NT2/D1 (cell line): ENCODE measurements around the gene NOL4L.

Source experiments
- SUZ12 ChIP-seq: IDR thresholded peaks from 2 replicates; pipeline ENCODE4 v1.6.1; 2011; ENCODE audit not compliant: insufficient read length, insufficient read depth; ENCODE audit errors: extremely low read depth
- YY1 ChIP-seq: IDR thresholded peaks from 2 replicates; pipeline ENCODE4 v1.6.1; 2011; ENCODE audit not compliant: insufficient read length, insufficient read depth
- ZNF274 ChIP-seq: IDR thresholded peaks from 2 replicates; pipeline ENCODE4 v1.6.1; 2011; ENCODE audit warnings: mild to moderate bottlenecking, low read depth, low read length

GRCh38 chr20:32556312-32557184 lies 28.6 kb downstream of the NOL4L start:
- TF ChIP-seq YY1 (no peak), SUZ12 (no peak), ZNF274 (no peak)
